Measurements from ENCODE around the gene MAST4.
A peak's percentile ranks its signal among the peaks of the same experiment; 100 is the strongest.

MAST4 gene

GRCh38 chr5:66840511-66841013 is 244.4 kb downstream of the MAST4 start:
- Mint-ChIP-seq H3K27ac (no peak overlapping the region), H3K4me1 (peaks cover 14% of the 10 kb centered on the region), H3K9me3 (peaks cover 2% of the 10 kb centered on the region), H3K27me3 (ENCODE audit: low read depth) (no peaks in the 10 kb centered on the region), H3K36me3 (ENCODE audit: low read depth) (no peaks in the 10 kb centered on the region), H3K4me3 (no peak overlapping the region)
- no peak for TF ChIP-seq CTCF (IDR thresholded peaks at IDR 0.05; ENCODE audit: unreplicated experiment in 3 of 3)

- H3K27me3 Mint-ChIP-seq (ENCODE audit: low read depth): no peaks in the 10 kb centered on the region
- H3K9me3 Mint-ChIP-seq: peaks cover 2% of the 10 kb centered on the region
- no peak overlapping the region for H3K4me3 Mint-ChIP-seq
- peaks cover 14% of the 10 kb centered on the region for H3K4me1 Mint-ChIP-seq
- H3K36me3 Mint-ChIP-seq (ENCODE audit: low read depth): no peaks in the 10 kb centered on the region
- no peak for TF ChIP-seq CTCF (IDR thresholded peaks at IDR 0.05; ENCODE audit: unreplicated experiment in 3 of 3)
- H3K27ac Mint-ChIP-seq: no peak overlapping the region
Measured at GRCh38 chr5:66841264-66841663, 245.1 kb downstream of the MAST4 start.

- H3K9me3 Mint-ChIP-seq: peaks cover 2% of the 10 kb centered on the region
- H3K4me1 Mint-ChIP-seq: peaks cover 14% of the 10 kb centered on the region
- no peak overlapping the region for H3K27ac Mint-ChIP-seq
- no peak overlapping the region for H3K4me3 Mint-ChIP-seq
- no peaks in the 10 kb centered on the region for H3K36me3 Mint-ChIP-seq (ENCODE audit: low read depth)
- no peaks in the 10 kb centered on the region for H3K27me3 Mint-ChIP-seq (ENCODE audit: low read depth)
- no peak for TF ChIP-seq CTCF (IDR thresholded peaks at IDR 0.05; ENCODE audit: unreplicated experiment in 3 of 3)
Measured at GRCh38 chr5:66842540-66842939, 246.3 kb downstream of the MAST4 start.

- TF ChIP-seq CTCF (IDR thresholded peaks at IDR 0.05; ENCODE audit: unreplicated experiment in 3 of 3): no peak
- Mint-ChIP-seq H3K36me3 (ENCODE audit: low read depth) (no peaks in the 10 kb centered on the region), H3K9me3 (peaks cover 2% of the 10 kb centered on the region), H3K27me3 (ENCODE audit: low read depth) (no peaks in the 10 kb centered on the region), H3K4me3 (no peak overlapping the region), H3K27ac (peak overlapping the region in 2 of 3 experiments; percentile 4 to 24), H3K4me1 (peaks cover 14% of the 10 kb centered on the region)
Measured at GRCh38 chr5:66843065-66843464, 246.9 kb downstream of the MAST4 start.

- H3K4me3 Mint-ChIP-seq: no peak overlapping the region
- H3K4me1 Mint-ChIP-seq: peaks cover 7% of the 10 kb centered on the region
- no peak for TF ChIP-seq CTCF (IDR thresholded peaks at IDR 0.05; ENCODE audit: unreplicated experiment in 3 of 3)
- no peaks in the 10 kb centered on the region for H3K27me3 Mint-ChIP-seq (ENCODE audit: low read depth)
- H3K27ac Mint-ChIP-seq: peak overlapping the region in 1 of 3 experiments; percentile 5
- H3K36me3 Mint-ChIP-seq (ENCODE audit: low read depth): no peaks in the 10 kb centered on the region
- peaks cover 2% of the 10 kb centered on the region for H3K9me3 Mint-ChIP-seq
Measured at GRCh38 chr5:66848749-66849641, 252.8 kb downstream of the MAST4 start.

Data from nephron (organoid).